ENCODE measurements around the gene IMPG1. TPM values are rescaled to one million over a fixed set of nuclear protein-coding genes. Genes with fewer than 3 reads are reported as not detected.

Gene IMPG1
- total RNA-seq, 4 donors from 2014 or later = not detected

GRCh38 chr6:75896526-75896925 lies 175.9 kb downstream of the IMPG1 start:
- DNase-seq (ENCODE audit: low spot score) = no peak
- no peak for ATAC-seq (ENCODE audit: low FRiP score)
- TF ChIP-seq CTCF (IDR thresholded peaks at IDR 0.05) = no peak

- ATAC-seq (ENCODE audit: low FRiP score) (no peak), DNase-seq (ENCODE audit: low spot score) (no peak)
- no peak for TF ChIP-seq CTCF (IDR thresholded peaks at IDR 0.05)
Measured at GRCh38 chr6:75893776-75894152, 178.7 kb downstream of the IMPG1 start.

GRCh38 chr6:75893058-75893775 lies 179.2 kb downstream of the IMPG1 start:
- TF ChIP-seq CTCF (IDR thresholded peaks at IDR 0.05) = no peak
- DNase-seq (ENCODE audit: low spot score) (no peak), ATAC-seq (ENCODE audit: low FRiP score) (no peak)

GRCh38 chr6:75892384-75892783 lies 180.1 kb downstream of the IMPG1 start:
- TF ChIP-seq CTCF (IDR thresholded peaks at IDR 0.05) = no peak
- ATAC-seq (ENCODE audit: low FRiP score) = no peak
- DNase-seq (ENCODE audit: low spot score) = no peak

GRCh38 chr6:75884822-75885221 lies 187.6 kb downstream of the IMPG1 start:
- ATAC-seq (ENCODE audit: low FRiP score) = no peak
- no peak for TF ChIP-seq CTCF (IDR thresholded peaks at IDR 0.05)

GRCh38 chr6:75882734-75883133 lies 189.7 kb downstream of the IMPG1 start:
- ATAC-seq (ENCODE audit: low FRiP score) (no peak), DNase-seq (ENCODE audit: low spot score) (no peak)
- no peak for TF ChIP-seq CTCF (IDR thresholded peaks at IDR 0.05)

More at GRCh38 chr6:75884822-75885221, 187.6 kb downstream of the IMPG1 start:
- no peak for DNase-seq (ENCODE audit: low spot score)

GRCh38 chr6:75880305-75880704 lies 192.2 kb downstream of the IMPG1 start:
- ATAC-seq (ENCODE audit: low FRiP score) (no peak), DNase-seq (ENCODE audit: low spot score) (no peak)
- no peak for TF ChIP-seq CTCF (IDR thresholded peaks at IDR 0.05)

All from omental fat pad (tissue), 4 donors.